DMS 273 (cell line): Measurements from ENCODE around the gene FZD4.
A peak's percentile ranks its signal among the peaks of the same experiment; 100 is the strongest.
"Not testable (repeated sequence)": the region's sequence is repeated elsewhere in the genome, so short reads cannot be mapped to it uniquely, and the experiment has no call there.

ENCODE experiments used
- DNase-seq: peaks from one replicate; lab custom pipeline; 2025; ENCODE audit not compliant: unreplicated experiment; lab: John Stamatoyannopoulos, UW

The FZD4 gene

DNA sequence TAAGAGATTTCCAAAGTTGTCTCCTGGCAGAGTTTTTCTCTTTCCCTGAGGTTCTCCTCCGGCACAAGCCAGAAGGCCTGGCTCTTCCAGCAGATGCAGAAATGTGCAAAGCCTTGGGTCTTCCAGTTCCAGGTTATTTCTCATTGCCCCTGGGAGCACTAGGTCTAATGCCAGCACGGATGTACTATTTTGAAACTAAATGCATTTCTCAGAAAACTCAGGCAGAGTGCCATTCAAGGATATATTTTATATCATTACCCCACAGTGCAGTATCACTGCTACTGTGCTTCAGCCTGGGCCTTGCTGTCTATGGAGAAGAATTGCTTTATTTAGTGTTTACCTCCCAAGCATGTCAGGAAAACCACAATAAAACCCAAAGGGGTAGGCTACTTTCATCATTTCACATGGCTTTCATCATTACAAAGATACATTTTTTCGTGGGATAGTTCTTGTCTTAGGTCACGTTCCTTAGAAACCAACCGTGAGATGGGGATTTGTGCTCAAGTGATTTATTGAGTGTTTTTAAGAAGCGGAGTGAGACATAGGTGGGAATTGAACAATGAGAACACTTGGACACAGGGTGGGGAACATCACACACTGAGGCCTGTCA, 22.4 kb upstream of the FZD4 start:
- DNase-seq = no peak

DNA sequence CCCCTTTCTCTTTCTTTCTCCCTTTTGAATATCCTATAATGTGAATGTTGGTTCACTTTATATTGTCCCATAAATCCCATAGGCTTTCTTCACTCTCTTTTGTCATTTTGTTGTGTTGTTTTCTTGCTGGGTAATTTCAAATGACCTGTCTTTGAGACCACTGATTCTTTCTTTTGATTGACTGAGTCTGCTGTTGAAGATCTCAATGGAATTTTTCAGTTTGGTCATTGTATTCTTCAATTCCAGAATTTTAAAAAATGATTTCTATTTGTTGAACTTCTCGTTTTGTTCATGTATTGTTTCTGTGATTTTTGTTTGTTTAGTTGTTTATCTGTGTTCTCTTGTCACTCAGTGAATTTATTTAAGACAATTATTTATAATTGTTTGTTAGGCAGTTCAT, 17.5 kb upstream of the FZD4 start:
- DNase-seq = no peak

DNA sequence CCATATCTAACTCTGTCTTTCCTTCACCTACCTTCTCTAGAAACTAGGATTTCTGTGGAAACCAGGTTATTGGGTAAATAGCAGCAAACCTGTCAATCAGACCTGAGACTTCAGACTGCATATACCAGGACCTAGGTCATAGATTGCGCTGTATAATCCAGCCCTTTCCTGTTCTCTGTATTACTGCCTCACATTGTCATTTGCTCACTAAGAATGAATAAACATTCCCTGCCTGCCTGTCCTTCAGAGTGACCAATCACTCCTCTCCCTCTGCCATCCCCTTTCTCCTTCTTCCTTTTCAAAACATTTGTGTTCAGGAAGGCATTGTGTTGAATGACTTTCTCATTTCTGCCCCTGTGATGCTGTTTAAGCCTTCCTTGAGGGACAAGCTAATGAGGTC, 14.1 kb upstream of the FZD4 start:
- DNase-seq = no peak

DNA sequence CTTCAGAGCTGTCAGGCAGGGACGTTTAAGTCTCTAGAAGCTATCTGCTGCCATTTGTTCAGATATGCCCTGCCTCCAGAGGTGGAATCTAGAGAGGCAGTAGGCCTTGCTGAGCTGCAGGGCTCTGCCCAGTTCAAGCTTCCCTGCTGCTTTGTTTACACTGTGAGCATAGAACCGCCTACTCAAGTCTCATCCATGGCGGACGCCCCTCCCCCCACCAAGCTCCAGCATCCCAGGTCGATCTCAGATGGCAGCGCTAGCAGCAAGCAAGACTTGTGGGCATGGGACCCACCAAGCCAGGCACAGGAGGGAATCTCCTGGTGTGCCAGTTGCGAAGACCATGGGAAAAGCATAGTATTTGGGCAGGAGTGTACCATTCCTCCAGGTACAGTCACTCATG, 12.4 kb upstream of the FZD4 start:
- not testable (repeated sequence) for DNase-seq

DNA sequence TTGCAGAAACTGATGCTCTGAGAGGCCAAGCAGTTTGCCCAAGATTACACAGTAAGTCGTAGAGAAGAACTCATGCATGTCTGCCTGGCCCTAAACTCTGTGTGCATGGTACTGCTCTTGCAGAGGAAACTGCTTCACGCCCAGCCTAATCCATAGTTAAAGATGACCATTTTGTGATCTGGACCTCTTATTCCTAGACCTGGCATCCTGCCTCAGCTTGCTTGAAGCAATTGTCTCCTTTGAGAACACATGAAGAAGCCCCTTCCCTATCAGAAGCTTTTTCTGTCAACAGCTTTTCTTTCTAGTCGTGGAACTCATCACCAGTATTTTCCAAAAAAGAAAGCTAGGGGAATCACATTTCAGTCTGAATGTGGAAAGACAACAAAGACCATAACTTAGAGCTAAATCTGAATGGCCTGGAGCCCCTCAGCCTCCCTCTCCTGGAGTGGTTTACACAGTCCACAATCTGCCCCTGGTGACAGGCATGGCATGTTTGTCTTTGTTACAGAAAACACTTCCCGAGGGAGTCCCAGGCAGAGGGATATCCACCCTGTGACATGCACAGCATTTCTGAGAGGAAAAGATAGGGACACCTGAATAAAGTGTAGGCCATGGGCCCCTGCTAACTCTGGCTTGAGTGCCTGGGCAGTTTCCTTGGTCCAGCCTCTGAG, 2.9 kb upstream of the FZD4 start:
- DNase-seq = no peak

DNA sequence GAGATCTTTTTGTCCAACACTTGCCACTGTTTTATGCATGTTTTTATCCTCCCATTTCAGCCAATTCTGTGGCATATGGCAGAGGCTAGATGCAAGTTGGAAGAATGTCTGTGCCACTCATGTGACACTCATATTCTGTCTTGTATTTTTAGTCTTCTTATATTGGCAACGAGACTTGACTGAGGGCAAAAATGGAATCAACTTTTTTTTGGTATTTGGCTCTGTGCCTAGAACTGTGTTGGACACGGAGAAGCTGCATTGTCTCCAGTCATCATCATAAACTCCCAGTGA, 1.7 kb upstream of the FZD4 start:
- DNase-seq = no peak

DNA sequence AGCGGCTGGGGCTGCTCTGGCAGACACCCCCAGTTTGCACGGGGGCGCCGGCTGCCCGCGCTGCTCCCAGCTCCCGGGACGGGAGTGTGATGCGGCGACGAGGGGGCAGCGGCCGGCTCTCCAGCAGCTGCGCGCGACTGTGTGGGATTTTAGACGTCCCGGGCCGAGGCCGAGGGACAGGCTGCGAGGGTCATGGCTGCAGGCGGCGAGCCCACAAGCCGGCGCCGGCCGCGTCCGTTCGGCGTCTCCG, 159 bp downstream of the FZD4 start:
- DNase-seq = no peak

DNA sequence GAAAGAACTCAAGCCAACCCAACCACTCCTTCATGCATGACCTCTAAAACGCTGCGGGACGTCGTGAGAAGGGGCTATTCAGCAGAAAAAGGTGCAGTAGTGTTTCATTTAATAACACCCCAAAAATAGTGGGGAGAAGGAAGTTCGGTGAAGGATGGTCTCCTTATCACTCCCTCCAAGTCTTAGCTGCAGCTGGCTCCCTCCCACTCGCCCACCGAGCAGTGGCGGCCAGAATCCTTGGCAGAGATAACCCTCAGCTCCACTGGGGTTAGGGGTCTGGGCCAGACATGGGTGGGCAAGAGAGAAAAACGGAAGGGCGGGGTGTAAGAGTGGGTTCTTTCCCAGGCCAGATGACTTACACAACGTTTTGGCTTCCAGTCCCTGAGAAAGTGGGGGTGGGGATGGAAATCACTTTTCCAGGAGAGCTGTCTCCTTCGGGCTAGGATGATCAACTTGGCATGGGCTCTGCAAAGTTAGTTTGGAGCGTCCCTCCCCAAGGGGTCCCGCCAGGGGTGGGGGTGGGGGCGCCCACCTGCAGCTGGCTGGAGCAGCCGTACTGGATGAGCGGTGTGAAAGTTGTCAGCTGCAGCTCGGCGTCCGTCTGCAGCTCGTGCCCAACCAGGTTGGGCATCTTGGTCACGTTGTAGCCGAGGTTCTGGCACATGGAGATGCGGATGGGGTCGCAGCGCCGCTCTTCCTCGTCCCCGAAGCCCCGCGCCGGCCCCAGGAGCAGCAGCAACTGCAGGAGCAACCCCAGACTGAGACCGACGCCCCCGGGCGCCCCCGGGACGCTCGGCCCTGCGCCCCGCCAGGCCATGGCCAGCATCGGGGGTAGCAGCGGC, 705 bp downstream of the FZD4 start:
- peak; percentile 53 for DNase-seq

DNA sequence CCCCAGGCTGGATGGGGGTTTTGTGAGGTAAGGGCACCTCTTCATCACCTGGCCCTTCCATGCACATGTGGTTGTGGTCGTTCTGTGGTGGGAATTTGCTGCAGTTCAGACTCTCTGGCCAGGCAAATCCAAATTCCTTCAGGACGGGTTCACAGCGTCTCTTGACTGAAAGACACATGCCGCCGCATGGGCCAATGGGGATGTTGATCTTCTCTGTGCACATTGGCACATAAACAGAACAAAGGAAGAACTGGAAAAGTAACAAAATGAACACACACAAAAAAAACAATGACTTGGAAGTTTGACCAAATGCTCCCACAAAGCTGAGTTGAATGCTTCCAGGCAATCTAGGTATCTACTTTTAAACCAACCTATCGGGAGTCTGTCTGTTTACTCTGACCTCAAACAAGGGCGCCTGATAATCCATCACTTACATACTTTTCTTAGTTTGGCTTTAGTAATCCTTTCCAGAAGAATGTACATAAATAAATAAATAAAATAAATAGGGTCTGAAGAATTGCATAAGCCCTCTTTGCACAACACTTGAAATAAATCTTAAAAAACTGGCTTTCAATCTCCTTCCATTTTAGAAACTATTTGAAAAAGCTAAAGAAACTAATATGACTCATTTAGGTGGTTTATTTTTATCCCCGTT, 2.8 kb downstream of the FZD4 start:
- no peak for DNase-seq

DNA sequence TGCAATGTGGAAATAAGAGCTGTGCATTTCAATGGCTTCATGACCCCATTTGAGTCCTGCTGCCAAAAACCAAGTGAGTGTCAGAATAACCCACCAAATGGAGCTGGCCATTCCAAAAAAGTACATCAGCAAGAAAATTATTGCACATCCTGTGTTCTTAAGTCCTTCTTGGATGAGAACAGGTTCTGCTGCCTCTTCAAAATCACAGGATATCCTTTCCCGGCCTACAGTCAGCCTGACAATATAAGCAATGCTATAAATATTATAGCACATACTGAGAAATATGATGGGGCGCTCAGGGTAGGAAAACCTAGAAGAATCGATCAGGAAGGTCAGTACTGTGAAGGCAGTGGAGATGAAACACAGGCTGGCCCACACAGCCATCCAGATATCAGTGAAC, 3.5 kb downstream of the FZD4 start:
- no peak for DNase-seq

DNA sequence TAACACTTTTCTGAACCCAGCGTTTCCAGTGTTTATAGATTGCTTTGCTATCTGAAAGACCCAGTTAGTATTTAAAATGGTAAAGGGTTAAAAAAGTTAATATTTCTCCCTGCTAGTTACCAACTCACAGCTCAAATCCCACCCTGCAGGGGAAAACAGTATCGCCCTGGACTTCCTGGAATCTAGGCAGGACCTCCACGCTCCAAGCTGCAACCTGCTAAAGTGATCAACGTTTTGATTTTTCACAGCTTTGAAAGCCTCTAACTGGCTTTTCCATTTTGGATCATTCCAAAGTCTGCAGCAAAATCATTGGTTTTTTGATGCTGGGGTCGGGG, 4.6 kb downstream of the FZD4 start:
- no peak for DNase-seq

DNA sequence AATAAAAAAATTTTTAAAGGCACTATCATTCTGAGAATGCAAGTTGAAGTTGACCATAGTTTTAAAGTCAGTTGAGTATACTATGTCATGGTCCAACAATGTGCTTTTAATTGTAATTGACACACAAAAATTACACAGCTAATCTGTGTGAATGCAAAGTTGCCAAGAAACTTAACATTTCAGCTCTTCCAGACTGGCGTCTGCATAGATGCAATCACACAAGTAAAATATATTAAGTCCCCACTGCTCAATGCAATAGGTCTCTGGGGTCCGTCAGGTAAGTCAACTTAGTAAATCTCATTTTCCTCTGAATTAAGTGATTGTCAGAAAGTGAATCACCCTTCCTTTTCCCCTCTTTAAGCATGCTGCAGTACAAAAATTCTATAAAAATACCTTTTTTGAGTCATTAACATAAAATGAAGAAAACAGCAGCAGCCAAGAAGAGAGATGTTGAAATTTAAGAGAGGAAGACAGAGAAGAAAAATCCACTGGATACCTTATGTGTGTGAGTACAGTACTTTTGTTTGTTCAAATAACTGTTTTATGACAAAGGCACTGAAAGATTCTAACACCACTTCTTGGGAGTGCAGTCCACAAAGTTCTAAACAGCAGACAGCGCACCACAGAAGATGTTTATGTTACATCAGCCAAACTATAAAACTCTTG, 5.1 kb downstream of the FZD4 start:
- no peak for DNase-seq

DNA sequence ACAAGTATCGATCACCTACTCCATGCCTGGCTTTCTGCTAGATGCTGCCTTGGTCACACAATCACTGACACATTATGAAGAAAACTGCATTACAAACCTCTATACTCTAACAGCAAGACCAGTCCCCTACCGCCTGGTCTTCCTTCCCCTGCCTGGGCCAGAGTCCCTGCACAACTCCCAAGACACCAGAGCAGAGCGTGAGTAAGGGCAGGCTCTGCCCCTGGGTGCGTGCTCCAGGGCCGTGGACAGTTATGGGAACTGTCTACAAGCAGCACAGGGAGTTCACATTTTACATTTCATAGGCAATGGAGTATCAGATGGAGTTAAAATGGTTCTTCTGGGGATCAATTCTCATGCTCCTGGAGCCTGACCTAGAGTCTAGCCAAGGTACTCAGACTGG, 6.5 kb downstream of the FZD4 start:
- no peak for DNase-seq

DNA sequence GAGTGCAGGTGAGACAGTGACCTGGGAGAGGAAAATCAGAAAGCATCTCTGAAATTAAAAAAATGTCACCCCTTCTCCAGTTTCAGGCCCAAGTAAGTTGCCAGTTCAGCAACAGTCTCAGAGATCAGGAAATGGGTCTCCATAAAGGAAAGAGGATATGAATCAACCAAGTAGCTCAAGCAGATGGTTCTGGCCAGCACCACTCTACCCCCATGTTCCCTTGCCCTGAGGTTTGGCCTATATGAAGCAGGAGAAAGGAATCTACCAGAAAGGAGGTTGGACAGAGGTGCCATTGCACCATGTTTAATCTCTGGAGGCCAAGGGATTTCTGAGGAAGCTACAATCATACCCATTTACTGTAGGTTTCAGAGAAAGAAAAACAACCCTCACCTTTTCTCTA, 7.7 kb downstream of the FZD4 start:
- no peak for DNase-seq

DNA sequence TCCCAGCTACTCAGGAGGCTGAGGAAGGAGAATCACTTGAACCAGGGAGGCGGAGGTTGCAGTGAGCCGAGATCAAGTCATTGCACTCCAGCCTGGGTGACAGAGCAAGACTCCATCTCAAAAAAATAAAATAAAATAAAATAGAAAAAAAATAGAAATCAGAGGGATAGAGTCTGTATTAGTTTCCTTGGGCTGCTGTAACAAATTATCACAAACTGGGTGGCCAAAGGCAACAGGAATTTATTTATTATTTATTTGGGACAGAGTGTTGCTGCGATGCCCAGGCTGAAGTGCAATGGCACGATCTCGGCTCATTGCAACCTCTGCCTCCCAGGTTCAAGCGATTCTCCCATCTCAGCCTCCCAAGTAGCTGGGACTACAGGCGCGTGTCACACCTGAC, 11.7 kb downstream of the FZD4 start:
- not testable (repeated sequence) for DNase-seq

DNA sequence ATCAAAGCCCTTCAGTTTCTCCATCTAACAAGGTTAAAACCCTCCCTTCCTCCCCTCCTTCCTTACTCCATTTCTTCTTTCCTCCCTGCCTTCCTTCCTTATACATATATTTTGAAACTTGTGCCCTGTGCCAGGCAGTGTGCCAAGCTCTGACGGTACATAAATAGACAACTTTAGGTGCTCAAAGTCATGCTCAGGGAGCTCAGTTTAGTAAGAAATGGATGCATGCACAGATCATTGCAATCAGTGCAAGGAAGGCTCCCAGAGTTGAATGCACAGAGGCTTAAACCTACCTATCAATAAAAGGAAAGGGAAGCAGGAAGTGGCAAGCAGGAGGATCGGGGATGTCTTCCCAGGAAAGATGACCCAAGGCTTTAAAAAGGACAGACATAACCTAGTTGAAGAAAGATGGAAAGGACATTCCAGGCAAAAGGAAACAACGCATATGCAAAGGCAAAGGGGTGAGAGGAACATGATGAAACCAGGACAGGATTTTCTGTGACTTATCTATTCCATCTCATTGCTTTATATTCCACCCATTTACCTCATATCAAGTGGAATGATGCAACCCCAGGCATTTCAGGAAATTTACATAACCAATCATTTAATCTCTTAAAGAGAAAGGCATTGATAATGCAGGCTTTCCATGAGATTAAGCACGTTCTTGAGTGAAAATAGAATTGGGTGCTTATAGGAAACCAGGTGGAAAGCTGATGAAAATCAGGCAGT, 13.2 kb downstream of the FZD4 start:
- no peak for DNase-seq

DNA sequence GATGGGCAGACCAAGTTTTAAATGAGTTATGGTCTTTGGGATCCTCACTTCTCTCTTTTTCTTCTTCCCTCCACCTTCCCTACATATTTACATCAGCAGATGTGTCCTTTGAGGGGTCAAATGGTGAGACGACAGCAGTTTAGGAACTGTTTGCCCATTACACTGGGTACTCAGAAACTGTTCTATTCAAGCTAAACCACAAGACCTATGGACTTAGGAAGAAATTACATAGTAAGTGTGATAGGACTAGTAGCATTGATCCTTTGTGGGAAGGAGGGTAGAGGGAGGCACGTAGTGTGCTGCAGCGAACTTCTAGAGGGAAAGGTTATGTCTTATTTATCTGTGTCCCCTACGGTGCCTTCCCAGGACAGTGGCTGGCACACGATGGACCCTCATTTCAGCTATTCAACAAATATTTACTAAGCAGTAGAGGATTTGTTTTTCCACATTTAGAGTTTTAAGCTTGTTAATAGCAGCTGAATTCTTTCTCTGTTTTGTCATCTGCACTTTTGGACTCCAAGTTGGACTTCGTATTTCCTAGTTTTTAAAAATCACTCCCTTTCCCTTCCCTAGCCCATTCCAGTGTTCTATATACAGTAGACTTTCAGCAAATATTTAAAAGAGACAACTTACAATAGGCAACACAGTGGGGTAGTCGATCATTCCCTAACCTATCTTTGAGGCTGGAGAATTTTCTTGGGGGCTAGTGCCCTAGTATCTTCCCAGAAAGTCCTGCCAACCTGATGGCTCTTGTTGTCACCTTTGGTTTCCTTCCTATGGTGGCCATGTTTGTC, 13.9 kb downstream of the FZD4 start:
- no peak for DNase-seq

DNA sequence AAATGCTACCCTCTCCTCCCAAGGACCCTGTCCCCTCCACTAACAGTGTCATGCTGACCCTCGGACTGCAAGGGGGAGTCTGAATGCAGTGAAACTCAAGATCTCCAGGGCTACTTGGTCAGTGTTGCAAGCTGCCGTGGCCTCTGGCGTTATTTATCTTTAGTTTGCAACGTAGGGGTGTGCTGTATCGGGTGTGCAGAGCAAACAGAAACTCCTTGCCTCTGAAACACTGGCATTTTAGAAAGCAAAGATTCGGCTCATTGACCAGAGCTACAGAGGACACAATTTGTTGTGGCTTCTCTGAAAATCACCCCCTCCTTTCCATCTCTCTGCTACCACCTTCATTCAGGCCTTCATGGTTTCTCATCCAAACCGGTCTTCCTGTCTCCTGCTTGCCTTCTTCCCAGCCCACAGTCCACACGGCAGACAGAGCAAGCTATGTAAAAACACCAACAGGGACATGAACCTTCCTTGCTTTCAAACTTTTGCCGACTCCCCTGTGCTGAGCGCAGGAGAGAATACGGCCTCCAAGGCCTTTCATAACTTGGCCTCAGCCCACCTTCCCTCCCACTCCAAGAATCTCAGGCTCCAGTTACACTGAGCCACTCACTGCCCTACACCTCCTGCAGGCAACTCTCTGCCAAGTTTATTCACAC, 14.9 kb downstream of the FZD4 start:
- peak; percentile 5 for DNase-seq

DNA sequence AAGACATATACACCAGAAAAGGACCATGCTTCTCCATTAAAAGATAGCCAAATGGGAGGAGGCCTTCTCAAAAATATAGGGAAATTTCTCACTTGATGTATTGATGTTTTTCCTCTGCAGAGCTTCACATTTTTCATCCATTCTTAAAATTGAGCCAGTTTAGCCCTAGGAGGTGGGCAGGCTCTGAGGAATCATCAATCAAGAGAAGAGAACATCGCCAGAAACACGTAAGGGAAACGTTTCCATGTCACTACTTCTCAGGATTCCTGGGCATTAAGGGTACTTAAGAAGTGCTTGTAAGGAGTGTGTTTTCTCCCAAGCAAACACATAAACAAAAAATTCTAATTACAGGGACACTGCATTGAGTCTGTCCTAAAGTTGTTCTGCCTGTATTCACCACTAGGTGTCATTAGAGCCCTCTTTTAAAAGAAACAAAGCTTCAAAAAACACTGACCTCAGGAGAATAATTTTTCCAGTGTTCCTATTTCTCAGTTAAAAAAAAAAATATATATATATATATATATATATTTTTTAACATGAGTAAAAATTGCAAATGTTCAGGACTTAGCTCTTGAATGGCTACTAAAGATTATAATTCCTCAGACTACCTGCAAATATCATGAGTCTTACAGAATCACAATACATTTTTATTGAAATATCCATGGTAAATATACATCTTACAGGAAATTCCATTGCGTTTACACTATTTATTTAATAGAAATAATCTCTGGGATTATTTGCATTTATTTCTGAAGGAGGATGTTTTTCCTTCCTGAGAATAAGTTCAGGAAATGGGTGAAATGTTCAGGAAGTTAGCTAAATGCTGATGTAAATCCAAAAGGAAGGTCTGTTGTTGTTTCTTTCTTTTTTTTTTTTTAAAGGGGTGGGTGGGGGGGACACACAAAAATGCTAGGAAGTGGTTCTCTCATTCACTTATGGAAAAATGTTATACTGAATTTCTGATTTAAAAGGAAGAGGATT, 16.0 kb downstream of the FZD4 start:
- DNase-seq = peak; percentile 61
